ENCODE data around the gene ORM2.
A peak's percentile ranks its signal among the peaks of the same experiment; 100 is the strongest.

The ORM2 gene

DNA sequence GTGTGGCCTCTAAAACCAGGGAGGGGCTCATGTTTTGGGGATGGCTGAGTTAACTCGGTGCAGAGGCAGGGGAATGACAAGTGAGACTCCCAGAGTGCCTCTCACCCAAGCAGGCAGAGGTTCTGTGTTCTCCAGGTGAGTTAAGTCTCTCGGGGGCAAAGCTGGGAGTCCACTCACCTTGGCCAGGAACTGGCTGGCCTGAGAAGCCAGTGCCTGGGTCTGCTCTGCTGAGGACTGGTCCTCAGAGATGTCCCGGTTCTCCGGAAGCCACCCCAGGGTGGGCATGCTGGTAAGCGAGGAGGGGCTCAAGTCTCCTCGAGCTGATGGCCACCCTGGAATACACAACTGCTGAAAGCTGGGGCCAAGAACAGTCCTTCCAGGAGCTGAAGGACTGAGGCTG is 37.7 kb downstream of the ORM2 start:
- Histone ChIP-seq H3K9me3 (ENCODE audit: insufficient read depth, low read depth, low read length) (no peaks in the 10 kb centered on the region), H3K4me3 (ENCODE audit: low read length, poor library complexity, severe bottlenecking) (no peak overlapping the region), H3F3A (ENCODE audit: low read depth) (no peaks in the 10 kb centered on the region), H4K20me1 (ENCODE audit: insufficient read depth, low read length, poor library complexity, severe bottlenecking) (no peaks in the 10 kb centered on the region), H3K4me2 (ENCODE audit: low read depth, low read length, poor library complexity, severe bottlenecking) (no peak overlapping the region), H3K9me2 (replicated peaks; ENCODE audit: low read depth, low read length) (no peaks in the 10 kb centered on the region), H3K36me3 (ENCODE audit: insufficient read depth, low read length) (peaks cover 78% of the 10 kb centered on the region; the same call in 1 of the 2 replicates), H3K9ac (ENCODE audit: low read depth, low read length, poor library complexity, severe bottlenecking) (no peak overlapping the region), H3K27me3 (ENCODE audit: insufficient read depth, low read length, poor library complexity, severe bottlenecking) (no peaks in the 10 kb centered on the region), H3K4me1 (ENCODE audit: insufficient read depth, low read length, poor library complexity, severe bottlenecking) (peaks cover 42% of the 10 kb centered on the region), H3K79me2 (ENCODE audit: insufficient read depth, low read length) (peaks cover 32% of the 10 kb centered on the region), H2AFZ (ENCODE audit: low read length) (no peak overlapping the region)
- TF ChIP-seq, protein P1, sequence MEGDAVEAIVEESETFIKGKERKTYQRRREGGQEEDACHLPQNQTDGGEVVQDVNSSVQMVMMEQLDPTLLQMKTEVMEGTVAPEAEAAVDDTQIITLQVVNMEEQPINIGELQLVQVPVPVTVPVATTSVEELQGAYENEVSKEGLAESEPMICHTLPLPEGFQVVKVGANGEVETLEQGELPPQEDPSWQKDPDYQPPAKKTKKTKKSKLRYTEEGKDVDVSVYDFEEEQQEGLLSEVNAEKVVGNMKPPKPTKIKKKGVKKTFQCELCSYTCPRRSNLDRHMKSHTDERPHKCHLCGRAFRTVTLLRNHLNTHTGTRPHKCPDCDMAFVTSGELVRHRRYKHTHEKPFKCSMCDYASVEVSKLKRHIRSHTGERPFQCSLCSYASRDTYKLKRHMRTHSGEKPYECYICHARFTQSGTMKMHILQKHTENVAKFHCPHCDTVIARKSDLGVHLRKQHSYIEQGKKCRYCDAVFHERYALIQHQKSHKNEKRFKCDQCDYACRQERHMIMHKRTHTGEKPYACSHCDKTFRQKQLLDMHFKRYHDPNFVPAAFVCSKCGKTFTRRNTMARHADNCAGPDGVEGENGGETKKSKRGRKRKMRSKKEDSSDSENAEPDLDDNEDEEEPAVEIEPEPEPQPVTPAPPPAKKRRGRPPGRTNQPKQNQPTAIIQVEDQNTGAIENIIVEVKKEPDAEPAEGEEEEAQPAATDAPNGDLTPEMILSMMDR (conservative IDR thresholded peaks at IDR 0.05; ENCODE audit: low read length) = no peak
- TF ChIP-seq EZH2phosphoT487 (IDR thresholded peaks at IDR 0.05; ENCODE audit: borderline replicate concordance) = no peak

DNA sequence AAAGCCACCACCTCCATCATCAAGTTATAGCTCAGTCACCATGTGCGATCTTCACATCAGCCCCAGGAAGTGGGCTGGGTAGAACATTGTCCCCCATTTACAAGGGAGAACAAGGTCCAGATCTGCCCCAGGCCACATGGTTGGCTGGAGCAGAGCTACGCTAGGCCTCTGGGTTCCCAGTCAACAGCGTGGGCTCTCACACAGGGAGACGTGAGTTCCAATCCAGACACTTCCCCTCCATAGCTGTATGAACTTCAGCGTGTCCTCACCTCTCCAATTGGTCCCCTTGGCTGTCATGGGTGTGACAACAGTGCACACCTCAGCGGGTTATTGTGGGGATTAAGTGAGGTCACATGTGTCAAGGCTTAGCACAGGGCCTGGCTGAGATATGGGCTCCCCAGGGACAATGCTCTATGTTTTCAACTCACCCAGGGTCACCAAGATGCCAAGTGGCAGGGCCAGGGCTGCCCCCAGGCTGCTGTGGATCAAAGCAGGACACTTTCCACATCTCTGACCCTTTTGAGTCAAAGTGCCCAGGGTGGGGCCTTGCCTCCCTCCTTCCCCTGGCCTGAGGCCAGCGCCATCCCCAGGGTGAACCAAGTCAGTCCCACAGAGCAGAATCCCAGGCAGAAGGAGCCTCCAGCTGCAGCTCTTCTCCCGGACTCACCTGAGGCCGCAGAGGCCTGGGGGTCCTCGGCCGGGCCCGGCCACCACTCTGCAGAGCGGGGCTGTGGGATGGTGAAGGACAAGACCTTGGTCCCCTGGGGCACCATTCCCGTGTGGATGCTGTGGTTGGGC is 38.3 kb downstream of the ORM2 start:
- TF ChIP-seq, protein P1 (conservative IDR thresholded peaks at IDR 0.05; ENCODE audit: low read length) = no peak
- no peak for TF ChIP-seq EZH2phosphoT487 (IDR thresholded peaks at IDR 0.05; ENCODE audit: borderline replicate concordance)
- Histone ChIP-seq H3K9me2 (replicated peaks; ENCODE audit: low read depth, low read length) (no peaks in the 10 kb centered on the region), H3K4me2 (ENCODE audit: low read depth, low read length, poor library complexity, severe bottlenecking) (no peak overlapping the region), H3F3A (ENCODE audit: low read depth) (peaks cover 4% of the 10 kb centered on the region; the same call in 1 of the 2 replicates), H3K27me3 (ENCODE audit: insufficient read depth, low read length, poor library complexity, severe bottlenecking) (no peaks in the 10 kb centered on the region), H3K4me3 (ENCODE audit: low read length, poor library complexity, severe bottlenecking) (no peak overlapping the region), H3K4me1 (ENCODE audit: insufficient read depth, low read length, poor library complexity, severe bottlenecking) (peaks cover 47% of the 10 kb centered on the region), H3K9ac (ENCODE audit: low read depth, low read length, poor library complexity, severe bottlenecking) (no peak overlapping the region), H4K20me1 (ENCODE audit: insufficient read depth, low read length, poor library complexity, severe bottlenecking) (no peaks in the 10 kb centered on the region), H3K36me3 (ENCODE audit: insufficient read depth, low read length) (peaks cover 71% of the 10 kb centered on the region; the same call in 1 of the 2 replicates), H3K9me3 (ENCODE audit: insufficient read depth, low read depth, low read length) (no peaks in the 10 kb centered on the region), H3K79me2 (ENCODE audit: insufficient read depth, low read length) (peaks cover 32% of the 10 kb centered on the region), H2AFZ (ENCODE audit: low read length) (no peak overlapping the region)

DNA sequence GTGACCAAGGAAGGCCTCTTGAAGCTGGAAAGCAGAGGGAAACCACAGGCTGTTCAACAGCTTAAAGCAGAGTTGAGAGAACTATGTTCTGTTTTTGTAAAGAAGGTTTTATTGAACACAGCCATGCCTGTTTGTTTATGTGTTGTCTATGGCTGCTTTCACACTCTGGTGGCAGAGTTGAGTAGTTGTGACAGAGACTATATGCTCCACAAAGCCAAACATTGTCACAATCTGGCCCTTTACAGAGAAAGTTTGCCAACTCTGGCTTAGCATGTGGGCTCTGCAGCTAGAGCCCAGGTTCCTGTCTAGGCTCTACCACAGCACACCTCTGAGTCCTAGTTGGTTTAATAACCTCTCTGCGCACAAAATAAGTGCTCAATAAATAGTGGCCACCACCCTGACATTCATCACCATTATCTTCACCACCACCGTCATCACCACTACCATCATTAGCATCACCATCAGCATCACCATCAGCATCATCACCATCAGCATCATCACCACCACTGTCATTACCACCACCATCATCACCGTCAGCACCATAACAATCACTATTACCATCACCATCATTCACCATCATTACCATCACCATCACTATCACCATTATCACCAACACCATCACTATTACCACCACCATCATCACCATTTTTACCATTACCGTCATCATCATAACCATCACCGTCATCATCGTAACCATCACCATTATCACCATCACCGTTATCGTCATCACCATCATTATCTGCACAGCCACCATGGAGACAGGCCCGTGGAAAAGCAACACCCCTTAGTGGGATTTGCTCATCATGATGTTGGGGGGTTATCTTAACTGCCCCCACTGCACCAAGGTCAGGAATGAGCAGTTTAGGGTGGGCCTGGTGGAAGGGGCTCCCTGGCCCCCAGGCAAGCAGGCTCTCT is 39.8 kb downstream of the ORM2 start:
- Histone ChIP-seq H3K36me3 (ENCODE audit: insufficient read depth, low read length) (peaks cover 65% of the 10 kb centered on the region; the same call in 1 of the 2 replicates), H3F3A (ENCODE audit: low read depth) (peaks cover 13% of the 10 kb centered on the region; the same call in 1 of the 2 replicates), H3K9me3 (ENCODE audit: insufficient read depth, low read depth, low read length) (no peaks in the 10 kb centered on the region), H2AFZ (ENCODE audit: low read length) (no peak overlapping the region), H3K9me2 (replicated peaks; ENCODE audit: low read depth, low read length) (no peaks in the 10 kb centered on the region), H3K79me2 (ENCODE audit: insufficient read depth, low read length) (peaks cover 41% of the 10 kb centered on the region), H3K4me3 (ENCODE audit: low read length, poor library complexity, severe bottlenecking) (no peak overlapping the region), H3K27me3 (ENCODE audit: insufficient read depth, low read length, poor library complexity, severe bottlenecking) (no peaks in the 10 kb centered on the region), H3K9ac (ENCODE audit: low read depth, low read length, poor library complexity, severe bottlenecking) (peak overlapping the region; percentile 82), H3K4me2 (ENCODE audit: low read depth, low read length, poor library complexity, severe bottlenecking) (no peak overlapping the region), H4K20me1 (ENCODE audit: insufficient read depth, low read length, poor library complexity, severe bottlenecking) (no peaks in the 10 kb centered on the region), H3K4me1 (ENCODE audit: insufficient read depth, low read length, poor library complexity, severe bottlenecking) (peaks cover 51% of the 10 kb centered on the region)
- no peak for TF ChIP-seq EZH2phosphoT487 (IDR thresholded peaks at IDR 0.05; ENCODE audit: borderline replicate concordance)
- TF ChIP-seq, protein P1 (conservative IDR thresholded peaks at IDR 0.05; ENCODE audit: low read length) = no peak

Data from Loucy (cell line).